Measurements from ENCODE around the gene RBM44.

DNA sequence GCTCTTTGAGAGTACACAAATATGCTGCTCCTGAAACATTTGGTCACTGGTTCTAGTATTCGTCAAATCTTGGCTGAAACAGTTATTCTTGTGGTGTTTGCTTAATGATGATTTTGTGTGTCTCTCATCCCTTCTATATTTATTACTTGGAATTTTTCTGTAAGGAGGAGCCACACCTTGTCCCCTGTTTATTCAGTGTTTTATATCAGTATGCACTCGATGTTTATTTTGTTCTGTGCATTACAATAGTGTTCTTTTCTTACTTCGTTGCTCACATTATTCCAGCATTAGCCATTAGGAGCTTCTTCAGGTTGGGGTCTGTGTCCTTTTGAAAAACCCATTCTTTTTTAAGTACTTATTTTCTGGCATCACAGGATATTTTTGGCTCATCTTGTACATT lies 55.7 kb downstream of the RBM44 start:
- TF ChIP-seq, protein P1, sequence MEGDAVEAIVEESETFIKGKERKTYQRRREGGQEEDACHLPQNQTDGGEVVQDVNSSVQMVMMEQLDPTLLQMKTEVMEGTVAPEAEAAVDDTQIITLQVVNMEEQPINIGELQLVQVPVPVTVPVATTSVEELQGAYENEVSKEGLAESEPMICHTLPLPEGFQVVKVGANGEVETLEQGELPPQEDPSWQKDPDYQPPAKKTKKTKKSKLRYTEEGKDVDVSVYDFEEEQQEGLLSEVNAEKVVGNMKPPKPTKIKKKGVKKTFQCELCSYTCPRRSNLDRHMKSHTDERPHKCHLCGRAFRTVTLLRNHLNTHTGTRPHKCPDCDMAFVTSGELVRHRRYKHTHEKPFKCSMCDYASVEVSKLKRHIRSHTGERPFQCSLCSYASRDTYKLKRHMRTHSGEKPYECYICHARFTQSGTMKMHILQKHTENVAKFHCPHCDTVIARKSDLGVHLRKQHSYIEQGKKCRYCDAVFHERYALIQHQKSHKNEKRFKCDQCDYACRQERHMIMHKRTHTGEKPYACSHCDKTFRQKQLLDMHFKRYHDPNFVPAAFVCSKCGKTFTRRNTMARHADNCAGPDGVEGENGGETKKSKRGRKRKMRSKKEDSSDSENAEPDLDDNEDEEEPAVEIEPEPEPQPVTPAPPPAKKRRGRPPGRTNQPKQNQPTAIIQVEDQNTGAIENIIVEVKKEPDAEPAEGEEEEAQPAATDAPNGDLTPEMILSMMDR (conservative IDR thresholded peaks at IDR 0.05), result no peak
- TF ChIP-seq EZH2 (IDR thresholded peaks at IDR 0.05; ENCODE audit: low read depth), result no peak

All from PC-9 (cell line).